H1 (cell line): ENCODE results near the gene MXRA7.

Experiments used
- CHD1 ChIP-seq: IDR thresholded peaks from 2 replicates; pipeline ENCODE4 v1.6.1; 2012; ENCODE audit warnings: low read depth, low read length, improper control_type of control experiment
- EGR1 ChIP-seq: IDR thresholded peaks from 2 replicates; pipeline ENCODE4 v1.6.1; 2011; ENCODE audit warnings: low read depth, low read length, borderline replicate concordance
- SAP30 ChIP-seq: fragments of 300-600 bp; sonication (generic); IDR thresholded peaks from 2 replicates; pipeline ENCODE4 v1.7.1; 2012; ENCODE audit warnings: low read length, moderate library complexity, mild to moderate bottlenecking, inconsistent platforms; ENCODE audit not compliant: insufficient read depth, insufficient replicate concordance

- TF ChIP-seq EGR1 (no peak), CHD1 (no peak), SAP30 (no peak)
Measured at GRCh38 chr17:76646712-76647111, 64.1 kb downstream of the MXRA7 start.
